ENCODE results near the gene RETREG3. TPM values are rescaled to one million over a fixed set of nuclear protein-coding genes. Genes with fewer than 3 reads are reported as not detected.
A peak's percentile ranks its signal among the peaks of the same experiment; 100 is the strongest.
"Not testable (repeated sequence)": the region's sequence is repeated elsewhere in the genome, so short reads cannot be mapped to it uniquely, and the experiment has no call there.

Gene RETREG3
- total RNA-seq, 2 experiments from 2014 or later, result 46.7 to 54.2 TPM

DNA sequence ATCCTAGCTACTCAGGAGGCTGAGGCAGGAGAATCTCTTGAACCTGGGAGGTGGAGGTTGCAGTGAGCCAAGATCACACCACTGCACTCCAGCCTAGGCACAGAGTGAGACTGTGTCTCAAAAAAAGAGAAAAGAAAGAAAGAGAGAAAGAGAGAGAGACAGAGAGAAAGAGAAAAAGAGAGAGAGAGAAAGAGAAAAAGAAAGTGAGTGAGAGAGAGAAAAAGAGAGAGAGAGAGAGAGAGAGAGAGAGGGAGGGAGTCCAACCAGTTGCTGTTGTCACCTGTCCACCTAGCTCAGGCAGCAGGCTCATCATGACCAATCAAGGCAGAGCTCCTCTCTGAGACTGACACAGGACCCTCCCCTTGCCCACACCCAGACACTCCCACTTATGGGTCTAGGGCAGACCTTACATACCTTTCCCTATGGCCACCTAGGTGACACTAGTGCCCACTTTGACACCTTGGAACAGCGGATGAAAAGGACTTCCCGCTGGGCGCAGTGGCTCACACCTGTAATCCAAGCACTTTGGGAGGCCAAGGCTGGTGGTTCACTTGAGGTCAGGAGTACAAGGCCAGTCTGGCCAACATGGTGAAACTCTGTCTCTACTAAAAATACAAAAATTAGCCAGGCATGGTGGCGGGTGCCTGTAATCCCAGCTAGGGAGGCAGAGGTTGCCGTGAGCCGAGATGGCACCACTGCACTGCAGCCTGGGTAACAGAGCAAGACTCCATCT, 18.0 kb upstream of the RETREG3 start:
- not testable (repeated sequence) for ATAC-seq; DNase-seq; H3K4me3 Mint-ChIP-seq; H3K27me3 Mint-ChIP-seq; H3K36me3 Mint-ChIP-seq; H3K9me3 Mint-ChIP-seq (ENCODE audit: low read depth); H3K4me1 Mint-ChIP-seq; H3K27ac Mint-ChIP-seq
- CTCF ChIA-PET, result interaction anchor here (0.7 kb wide), 1 partner anchor 45 kb away, joined by 3 read pairs; no protein-coding TSS in a partner anchor

- no peak for DNase-seq
- H3K4me3 Mint-ChIP-seq, result no peak overlapping the region
- CTCF ChIA-PET, result interaction anchor here (1.3 to 1.8 kb wide), 2 partner anchors 8 to 45 kb away, joined by 3 to 4 read pairs; no protein-coding TSS in a partner anchor
- H3K27me3 Mint-ChIP-seq, result peaks cover 2% of the 10 kb centered on the region
- no peaks in the 10 kb centered on the region for H3K36me3 Mint-ChIP-seq
- ATAC-seq, result peak; percentile 23
- H3K27ac Mint-ChIP-seq, result no peak overlapping the region
- peaks cover 3% of the 10 kb centered on the region for H3K4me1 Mint-ChIP-seq
- H3K9me3 Mint-ChIP-seq (ENCODE audit: low read depth), result no peaks in the 10 kb centered on the region
Measured at GRCh38 chr17:42623732-42624596, 14.8 kb upstream of the RETREG3 start.

DNA sequence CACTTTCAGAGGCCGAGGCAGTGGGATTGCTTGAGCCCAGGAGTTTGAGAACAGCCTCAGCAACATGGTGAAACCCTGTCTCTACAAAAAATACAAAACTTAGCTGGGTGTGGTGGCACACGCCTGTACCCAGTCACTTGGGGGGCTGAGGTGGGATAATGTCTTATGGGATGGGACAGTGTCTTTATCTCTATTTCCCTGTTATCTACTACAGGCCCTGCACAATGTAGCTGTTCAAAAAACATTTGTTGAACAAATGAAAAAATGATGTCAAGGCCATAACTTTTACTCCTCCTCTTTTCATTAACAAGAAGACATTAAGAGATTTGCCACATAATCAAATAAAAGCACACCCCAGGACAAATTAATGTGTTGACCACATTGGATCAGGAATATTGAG, 14.1 kb upstream of the RETREG3 start:
- Mint-ChIP-seq H3K4me3 (no peak overlapping the region), H3K9me3 (ENCODE audit: low read depth) (no peaks in the 10 kb centered on the region), H3K4me1 (peaks cover 10% of the 10 kb centered on the region), H3K27ac (no peak overlapping the region), H3K27me3 (peaks cover 2% of the 10 kb centered on the region), H3K36me3 (no peaks in the 10 kb centered on the region)
- CTCF ChIA-PET, result interaction anchor here (1.3 to 1.8 kb wide), 2 partner anchors 9 to 45 kb away, joined by 3 to 4 read pairs; no protein-coding TSS in a partner anchor
- DNase-seq, result no peak
- no peak for ATAC-seq

- ATAC-seq; CTCF ChIA-PET; DNase-seq; H3K27ac Mint-ChIP-seq; H3K4me3 Mint-ChIP-seq; H3K27me3 Mint-ChIP-seq; H3K36me3 Mint-ChIP-seq; H3K9me3 Mint-ChIP-seq (ENCODE audit: low read depth): not testable (repeated sequence)
- peaks cover 16% of the 10 kb centered on the region for H3K4me1 Mint-ChIP-seq
Measured at GRCh38 chr17:42621987-42622386, 12.8 kb upstream of the RETREG3 start.

GRCh38 chr17:42618442-42619150, 9.4 kb upstream of the RETREG3 start:
- Mint-ChIP-seq H3K4me1 (peaks cover 16% of the 10 kb centered on the region), H3K4me3 (no peak overlapping the region), H3K27me3 (peaks cover 2% of the 10 kb centered on the region), H3K9me3 (ENCODE audit: low read depth) (no peaks in the 10 kb centered on the region), H3K36me3 (peaks cover 21% of the 10 kb centered on the region), H3K27ac (peak overlapping the region; percentile 9)
- DNase-seq, result peak; percentile 45
- CTCF ChIA-PET, result interaction anchor here (0.6 to 2.0 kb wide), 6 partner anchors 10 to 577 kb away, joined by 3 to 13 read pairs (median 4); partner anchors contain the start of genes CNTD1, COA3, RETREG3 and TUBG1
- no peak for ATAC-seq

DNA sequence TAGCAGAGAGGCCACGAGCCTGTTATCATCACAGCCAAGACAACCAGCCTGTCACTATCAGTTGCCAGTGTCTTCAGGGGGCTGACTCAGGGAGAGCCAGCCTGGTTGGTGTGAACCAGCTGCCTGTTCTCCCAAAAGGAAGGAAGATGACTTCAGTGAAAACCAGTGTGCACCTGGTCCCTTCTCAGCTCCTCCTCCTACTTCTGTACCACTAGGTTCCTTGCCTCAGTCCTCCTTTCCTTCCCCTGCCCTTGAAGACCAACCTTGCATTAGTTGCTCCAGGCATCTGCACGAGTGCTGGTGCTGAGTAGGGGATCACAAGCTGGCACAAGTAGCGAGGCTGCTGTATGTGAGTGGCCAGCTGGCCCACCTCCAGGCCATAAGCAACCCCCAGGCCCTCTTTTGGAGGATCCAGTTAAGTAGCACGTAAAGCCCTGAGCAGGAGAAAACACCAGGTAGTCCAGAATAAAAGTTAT, 8.8 kb upstream of the RETREG3 start:
- CTCF ChIA-PET, result interaction anchor here (0.6 to 2.0 kb wide), 5 partner anchors 9 to 576 kb away, joined by 3 to 13 read pairs (median 3); partner anchors contain the start of genes CNTD1, COA3, RETREG3 and TUBG1
- no peak for ATAC-seq
- Mint-ChIP-seq H3K4me1 (peaks cover 16% of the 10 kb centered on the region), H3K36me3 (peaks cover 23% of the 10 kb centered on the region), H3K4me3 (no peak overlapping the region), H3K27me3 (no peaks in the 10 kb centered on the region), H3K27ac (peak overlapping the region; percentile 63), H3K9me3 (ENCODE audit: low read depth) (no peaks in the 10 kb centered on the region)
- DNase-seq, result no peak

DNA sequence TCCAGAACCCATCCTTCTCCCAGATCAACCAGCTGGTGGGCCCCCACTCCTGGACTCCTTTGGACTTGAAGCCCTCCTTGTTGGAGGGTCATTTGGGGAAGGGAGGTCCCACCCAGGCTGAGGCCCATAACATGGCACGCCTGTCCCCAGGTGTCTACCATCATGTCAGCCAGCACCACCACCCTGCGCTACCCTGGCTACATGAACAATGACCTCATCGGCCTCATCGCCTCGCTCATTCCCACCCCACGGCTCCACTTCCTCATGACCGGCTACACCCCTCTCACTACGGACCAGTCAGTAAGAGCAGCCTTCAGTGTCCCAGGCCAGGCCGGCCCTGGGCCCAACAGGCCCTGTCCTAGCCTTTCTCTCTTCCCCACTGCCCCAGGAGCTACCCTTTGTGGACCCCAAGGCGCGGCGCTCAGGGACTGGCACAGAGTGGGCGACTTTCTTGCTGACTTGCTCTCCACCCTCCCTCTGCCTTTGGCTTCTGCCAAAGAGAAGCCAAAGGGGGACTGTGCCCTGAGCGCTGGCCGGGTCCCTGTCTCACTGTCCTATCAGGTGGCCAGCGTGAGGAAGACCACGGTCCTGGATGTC, 4.6 kb upstream of the RETREG3 start:
- Mint-ChIP-seq H3K27ac (no peak overlapping the region), H3K36me3 (peaks cover 35% of the 10 kb centered on the region), H3K9me3 (ENCODE audit: low read depth) (no peaks in the 10 kb centered on the region), H3K4me1 (peaks cover 21% of the 10 kb centered on the region), H3K4me3 (no peak overlapping the region), H3K27me3 (no peaks in the 10 kb centered on the region)
- CTCF ChIA-PET, result no interaction called here
- ATAC-seq, result no peak
- DNase-seq, result no peak

GRCh38 chr17:42612013-42612412, 2.8 kb upstream of the RETREG3 start:
- no peaks in the 10 kb centered on the region for H3K9me3 Mint-ChIP-seq (ENCODE audit: low read depth)
- H3K4me1 Mint-ChIP-seq, result peaks cover 24% of the 10 kb centered on the region
- CTCF ChIA-PET, result no interaction called here
- no peak overlapping the region for H3K27ac Mint-ChIP-seq
- H3K4me3 Mint-ChIP-seq, result no peak overlapping the region
- ATAC-seq, result no peak
- DNase-seq, result no peak
- peaks cover 35% of the 10 kb centered on the region for H3K36me3 Mint-ChIP-seq
- no peaks in the 10 kb centered on the region for H3K27me3 Mint-ChIP-seq

DNA sequence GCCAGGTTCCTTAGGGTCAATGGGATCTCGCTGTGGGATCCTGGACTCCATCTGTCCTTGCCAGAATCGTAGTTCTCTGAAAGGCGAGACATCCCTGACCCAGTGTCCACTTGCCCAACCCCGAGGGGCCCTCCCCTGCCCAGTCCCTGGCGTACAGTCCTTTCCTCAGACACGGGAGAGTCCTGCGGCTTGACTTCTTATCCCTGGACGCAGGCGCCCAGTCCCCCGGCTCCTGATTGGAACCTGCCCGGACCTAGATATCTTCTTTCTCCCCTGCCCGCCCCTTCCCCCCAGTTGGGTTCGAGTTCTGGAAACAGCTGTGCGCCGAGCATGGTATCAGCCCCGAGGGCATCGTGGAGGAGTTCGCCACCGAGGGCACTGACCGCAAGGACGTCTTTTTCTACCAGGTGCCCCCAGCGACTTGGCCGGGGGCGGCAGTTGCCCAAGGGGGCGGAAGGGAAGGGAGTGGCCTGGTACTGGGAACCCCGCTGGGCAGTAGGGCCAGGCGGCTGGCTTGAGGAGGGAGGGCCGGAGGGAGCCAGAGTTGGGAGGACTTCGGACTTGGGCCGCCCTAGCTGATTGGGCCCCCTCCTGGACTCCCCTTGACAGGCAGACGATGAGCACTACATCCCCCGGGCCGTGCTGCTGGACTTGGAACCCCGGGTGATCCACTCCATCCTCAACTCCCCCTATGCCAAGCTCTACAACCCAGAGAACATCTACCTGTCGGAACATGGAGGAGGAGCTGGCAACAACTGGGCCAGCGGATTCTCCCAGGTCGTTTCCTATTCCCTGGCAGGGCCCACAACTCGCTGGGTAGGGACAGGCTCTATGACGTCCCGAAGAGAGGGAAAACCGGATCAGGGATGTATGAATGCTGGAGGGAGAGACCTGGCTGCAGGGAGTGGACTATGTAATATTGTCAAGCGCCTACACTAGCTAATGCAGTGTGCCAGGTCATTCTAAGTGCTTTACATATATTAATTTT, 934 bp upstream of the RETREG3 start:
- ATAC-seq; DNase-seq; H3K9me3 Mint-ChIP-seq (ENCODE audit: low read depth); H3K27me3 Mint-ChIP-seq: not testable (repeated sequence)
- H3K4me3 Mint-ChIP-seq, result peak overlapping the region; percentile 94
- CTCF ChIA-PET, result interaction anchor here (1.8 to 3.4 kb wide), 6 partner anchors 8 to 71 kb away, joined by 4 to 45 read pairs (median 12); partner anchors contain the start of genes PLEKHH3 and PSMC3IP
- H3K36me3 Mint-ChIP-seq, result peaks cover 32% of the 10 kb centered on the region
- H3K4me1 Mint-ChIP-seq, result peaks cover 41% of the 10 kb centered on the region
- peak overlapping the region; percentile 92 for H3K27ac Mint-ChIP-seq

- Mint-ChIP-seq H3K27me3 (no peaks in the 10 kb centered on the region), H3K9me3 (ENCODE audit: low read depth) (no peaks in the 10 kb centered on the region), H3K27ac (peak overlapping the region; percentile 92), H3K4me3 (peak overlapping the region; percentile 94), H3K36me3 (peaks cover 22% of the 10 kb centered on the region), H3K4me1 (peaks cover 47% of the 10 kb centered on the region)
- CTCF ChIA-PET, result interaction anchor here (0.7 to 3.4 kb wide), 18 partner anchors 10 to 216 kb away, joined by 3 to 45 read pairs (median 5); partner anchors contain the start of genes BECN1, PLEKHH3 and PSMC3IP
- ATAC-seq, result peak; percentile 67
- peak; percentile 55 for DNase-seq
Measured at GRCh38 chr17:42608305-42609181, 631 bp downstream of the RETREG3 start.

- peak overlapping the region; percentile 94 for H3K4me3 Mint-ChIP-seq
- H3K27me3 Mint-ChIP-seq, result no peaks in the 10 kb centered on the region
- H3K27ac Mint-ChIP-seq, result no peak overlapping the region
- CTCF ChIA-PET, result interaction anchor here (0.7 to 3.4 kb wide), 14 partner anchors 9 to 216 kb away, joined by 3 to 45 read pairs (median 5); partner anchors contain the start of genes BECN1, PLEKHH3 and PSMC3IP
- H3K36me3 Mint-ChIP-seq, result peaks cover 23% of the 10 kb centered on the region
- H3K9me3 Mint-ChIP-seq (ENCODE audit: low read depth), result no peaks in the 10 kb centered on the region
- H3K4me1 Mint-ChIP-seq, result peaks cover 50% of the 10 kb centered on the region
- no peak for ATAC-seq
- no peak for DNase-seq
Measured at GRCh38 chr17:42607769-42608168, 1.4 kb downstream of the RETREG3 start.
